H1 (cell line): Measurements from ENCODE around the gene TOP2B.

Experiments used
- ASH2L ChIP-seq: fragments of 200-600, 300-600 bp; sonication (generic); IDR thresholded peaks from one replicate; pipeline ENCODE4 v1.7.1; 2017; ENCODE audit warnings: low read length
- CHD7 ChIP-seq: fragments of 300-600 bp; sonication (generic); IDR thresholded peaks from 2 replicates; pipeline ENCODE4 v1.7.1; 2012; ENCODE audit warnings: low read length, moderate library complexity, mild to moderate bottlenecking, inconsistent platforms; ENCODE audit not compliant: insufficient replicate concordance
- CTCF ChIP-seq, 3 experiments: IDR thresholded peaks; 1 replicate in 2 of 3; 2 replicates in 1 of 3; pipeline versions ENCODE4 v1.5.1 to v1.6.1; 2011; ENCODE audit warnings: low read length in 3 of 3, mild to moderate bottlenecking in 3 of 3, inconsistent platforms in 2 of 3, low read depth in 1 of 3, moderate library complexity in 1 of 3; ENCODE audit not compliant: insufficient read depth in 1 of 3; ENCODE audit errors: control extremely low read depth in 1 of 3
- EP300 ChIP-seq, 2 experiments: IDR thresholded peaks; 1 replicate in 1 of 2; 2 replicates in 1 of 2; pipeline ENCODE4 v1.6.1; 2011 to 2012; ENCODE audit warnings: low read depth in 2 of 2, low read length in 2 of 2, mild to moderate bottlenecking in 2 of 2, borderline replicate concordance in 1 of 2, inconsistent platforms in 1 of 2, moderate library complexity in 1 of 2
- GABPA ChIP-seq: IDR thresholded peaks from 2 replicates; pipeline ENCODE4 v1.6.1; 2011; ENCODE audit warnings: mild to moderate bottlenecking, low read length, moderate library complexity, borderline replicate concordance; ENCODE audit not compliant: insufficient read depth
- JUND ChIP-seq: IDR thresholded peaks from 2 replicates; pipeline ENCODE4 v1.6.1; 2011; ENCODE audit warnings: mild to moderate bottlenecking, improper control_type of control experiment, low read length
- POLR2A ChIP-seq, 2 experiments: IDR thresholded peaks; 1 replicate in 1 of 2; 2 replicates in 1 of 2; pipeline ENCODE4 v1.6.1; 2011; ENCODE audit warnings: low read depth in 2 of 2, low read length in 2 of 2, mild to moderate bottlenecking in 2 of 2; ENCODE audit errors: control extremely low read depth in 1 of 2

GRCh38 chr3:25578059-25578458 is 86.6 kb downstream of the TOP2B start:
- TF ChIP-seq CTCF (IDR thresholded peaks at IDR 0.05; ENCODE audit: control extremely low read depth in 1 of 3, insufficient read depth in 1 of 3, low read depth in 1 of 3, low read length in 3 of 3), result no peak
- TF ChIP-seq EP300 (IDR thresholded peaks at IDR 0.05; ENCODE audit: borderline replicate concordance in 1 of 2, low read depth in 2 of 2, low read length in 2 of 2), result no peak
- no peak for TF ChIP-seq POLR2A (IDR thresholded peaks at IDR 0.05; ENCODE audit: control extremely low read depth in 1 of 2, low read depth in 2 of 2, low read length in 2 of 2)
- TF ChIP-seq GABPA, result no peak
- no peak for TF ChIP-seq CHD7
- TF ChIP-seq JUND, result no peak
- TF ChIP-seq ASH2L, result no peak
